ENCODE results near the gene ATP2B1.

The ATP2B1 gene

GRCh38 chr12:89618113-89618862, 90.3 kb downstream of the ATP2B1 start:
- Histone ChIP-seq H3K4me1 (no peaks in the 10 kb centered on the region), H3K27me3 (ENCODE audit: low read depth) (no peaks in the 10 kb centered on the region), H3K4me3 (no peak overlapping the region), H3K9me3 (no peaks in the 10 kb centered on the region), H3K36me3 (replicated peaks) (no peaks in the 10 kb centered on the region; the same call in 1 of the 2 replicates)
- in situ Hi-C loops (cut with MboI; ENCODE audit: low sequenced_read_pairs): no loop called here
- no peak for DNase-seq (ENCODE audit: low spot score in 2 of 2)

DNA sequence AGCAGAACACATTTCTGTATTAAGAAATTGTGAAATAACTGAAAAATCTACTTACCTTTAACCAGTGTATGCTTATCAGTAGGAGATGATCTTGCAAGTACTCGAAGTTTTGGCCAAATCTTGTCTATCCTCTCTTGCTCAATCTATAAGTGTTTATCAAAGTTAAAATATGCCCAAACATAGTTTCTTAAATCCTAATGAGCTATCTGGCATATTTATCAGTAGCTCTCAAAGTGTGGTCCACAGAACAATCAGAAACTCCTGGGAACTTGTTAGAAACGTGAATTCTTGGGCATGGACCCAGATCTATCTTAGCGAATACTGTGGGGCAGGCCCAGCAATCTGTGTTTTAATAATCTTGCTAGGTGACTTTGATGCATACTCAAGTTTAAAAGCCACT, 98.3 kb downstream of the ATP2B1 start:
- no peaks in the 10 kb centered on the region for H3K9me3 ChIP-seq
- H3K27me3 ChIP-seq (ENCODE audit: low read depth): no peaks in the 10 kb centered on the region
- H3K36me3 ChIP-seq (replicated peaks): peaks cover 6% of the 10 kb centered on the region
- in situ Hi-C loops (cut with MboI; ENCODE audit: low sequenced_read_pairs): no loop called here
- no peak overlapping the region for H3K4me3 ChIP-seq
- no peaks in the 10 kb centered on the region for H3K4me1 ChIP-seq
- no peak for DNase-seq (ENCODE audit: low spot score in 2 of 2)

DNA sequence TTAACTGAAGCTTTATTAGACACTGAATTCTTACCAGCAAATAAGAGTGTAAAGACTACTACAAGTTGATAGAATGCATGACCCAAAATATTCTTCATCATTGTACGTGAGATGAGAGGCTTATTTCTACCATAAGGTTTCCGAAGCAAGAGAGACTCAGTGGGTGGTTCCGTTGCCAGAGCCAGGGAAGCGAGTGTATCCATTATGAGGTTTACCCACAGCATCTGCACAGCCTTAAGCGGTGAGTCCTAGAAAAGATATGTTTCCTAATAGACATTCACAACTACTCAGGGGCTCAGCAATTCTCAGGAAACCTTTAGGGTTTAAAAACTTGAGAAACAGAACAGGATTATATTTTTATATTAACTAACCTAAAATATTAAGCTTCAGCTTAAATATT, 105.0 kb downstream of the ATP2B1 start:
- in situ Hi-C loops (cut with MboI; ENCODE audit: low sequenced_read_pairs): no loop called here
- no peak for DNase-seq (ENCODE audit: low spot score in 2 of 2)
- Histone ChIP-seq H3K27me3 (ENCODE audit: low read depth) (no peaks in the 10 kb centered on the region), H3K4me1 (no peaks in the 10 kb centered on the region), H3K36me3 (replicated peaks) (peaks cover 10% of the 10 kb centered on the region; the same call in 1 of the 2 replicates), H3K4me3 (no peak overlapping the region), H3K9me3 (no peaks in the 10 kb centered on the region)

GRCh38 chr12:89597770-89598169, 110.9 kb downstream of the ATP2B1 start:
- no peak for DNase-seq (ENCODE audit: low spot score in 2 of 2)
- Histone ChIP-seq H3K4me3 (no peak overlapping the region), H3K4me1 (no peaks in the 10 kb centered on the region; the same call in 1 of the 2 replicates), H3K27me3 (ENCODE audit: low read depth) (no peaks in the 10 kb centered on the region), H3K9me3 (no peaks in the 10 kb centered on the region), H3K36me3 (replicated peaks) (0 out of 2 replicates have a peak, but pooled peaks cover 4% of the 10 kb centered on the region)
- in situ Hi-C loops (cut with MboI; ENCODE audit: low sequenced_read_pairs): no loop called here

- Histone ChIP-seq H3K9me3 (no peaks in the 10 kb centered on the region), H3K27me3 (ENCODE audit: low read depth) (no peaks in the 10 kb centered on the region), H3K36me3 (replicated peaks) (0 out of 2 replicates have a peak, but pooled peaks cover 4% of the 10 kb centered on the region), H3K4me1 (no peaks in the 10 kb centered on the region; the same call in 1 of the 2 replicates), H3K4me3 (no peak overlapping the region)
- DNase-seq (ENCODE audit: low spot score in 2 of 2): no peak
- in situ Hi-C loops (cut with MboI; ENCODE audit: low sequenced_read_pairs): no loop called here
Measured at GRCh38 chr12:89597210-89597609, 111.4 kb downstream of the ATP2B1 start.

DNA sequence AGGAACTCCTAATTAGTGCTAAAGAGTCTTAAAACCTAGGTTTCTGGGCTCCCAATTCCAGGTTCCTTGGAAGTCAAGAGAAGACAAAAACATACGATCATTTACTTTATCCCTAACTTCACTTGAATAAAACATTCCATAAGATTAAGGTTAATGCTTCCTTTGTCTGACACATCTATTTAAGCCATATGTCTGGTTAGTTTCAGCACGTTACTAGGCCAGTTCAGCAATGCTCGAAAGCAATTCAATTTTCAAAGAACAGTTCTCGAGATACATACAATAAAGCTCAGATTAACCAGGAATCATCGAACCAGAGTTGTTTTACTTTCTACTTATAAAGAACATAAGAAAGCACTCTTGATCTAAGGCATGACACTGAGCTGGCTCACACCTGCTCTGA, 114.8 kb downstream of the ATP2B1 start:
- Histone ChIP-seq H3K4me3 (no peak overlapping the region), H3K4me1 (no peaks in the 10 kb centered on the region; the same call in 1 of the 2 replicates), H3K36me3 (replicated peaks) (peaks cover 6% of the 10 kb centered on the region; the same call in 1 of the 2 replicates), H3K9me3 (no peaks in the 10 kb centered on the region), H3K27me3 (ENCODE audit: low read depth) (no peaks in the 10 kb centered on the region)
- peak in 1 of 2 experiments; percentile 54 for DNase-seq (ENCODE audit: low spot score in 2 of 2)
- in situ Hi-C loops (cut with MboI; ENCODE audit: low sequenced_read_pairs): no loop called here

DNA sequence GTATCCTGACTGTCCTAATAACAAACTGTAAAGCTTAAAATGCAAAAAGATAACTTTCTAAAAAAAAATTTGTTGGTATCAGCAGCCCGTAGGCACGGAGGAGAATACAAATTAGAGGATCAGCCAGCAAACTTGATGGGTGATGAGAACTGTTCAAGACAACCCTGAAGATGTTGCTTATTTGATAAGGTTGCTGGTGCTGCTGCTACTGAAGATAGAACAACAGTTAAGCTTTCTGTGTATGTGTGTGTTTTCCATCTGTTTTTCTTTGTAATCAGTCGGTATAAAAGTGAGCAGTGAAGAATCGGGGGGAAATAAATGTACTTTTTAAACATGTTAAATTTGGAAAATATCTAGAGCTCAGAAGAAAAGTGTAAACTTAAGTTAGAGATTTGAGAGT, 115.4 kb downstream of the ATP2B1 start:
- Histone ChIP-seq H3K36me3 (replicated peaks) (peaks cover 4% of the 10 kb centered on the region), H3K4me3 (no peak overlapping the region), H3K27me3 (ENCODE audit: low read depth) (no peaks in the 10 kb centered on the region), H3K4me1 (no peaks in the 10 kb centered on the region; the same call in 1 of the 2 replicates), H3K9me3 (no peaks in the 10 kb centered on the region)
- in situ Hi-C loops (cut with MboI; ENCODE audit: low sequenced_read_pairs): no loop called here
- DNase-seq (ENCODE audit: low spot score in 2 of 2): no peak

GRCh38 chr12:89589753-89590152, 118.9 kb downstream of the ATP2B1 start:
- H3K4me1 ChIP-seq: no peaks in the 10 kb centered on the region; the same call in 1 of the 2 replicates
- no peaks in the 10 kb centered on the region for H3K27me3 ChIP-seq (ENCODE audit: low read depth)
- DNase-seq (ENCODE audit: low spot score in 2 of 2): no peak
- no peak overlapping the region for H3K4me3 ChIP-seq
- in situ Hi-C loops (cut with MboI; ENCODE audit: low sequenced_read_pairs): no loop called here
- no peaks in the 10 kb centered on the region for H3K9me3 ChIP-seq
- peaks cover 2% of the 10 kb centered on the region for H3K36me3 ChIP-seq (replicated peaks)

- DNase-seq (ENCODE audit: low spot score in 2 of 2): no peak
- in situ Hi-C loops (cut with MboI; ENCODE audit: low sequenced_read_pairs): no loop called here
- Histone ChIP-seq H3K4me1 (peaks cover 6% of the 10 kb centered on the region; the same call in 1 of the 2 replicates), H3K4me3 (no peak overlapping the region), H3K36me3 (replicated peaks) (no peaks in the 10 kb centered on the region), H3K9me3 (no peaks in the 10 kb centered on the region), H3K27me3 (ENCODE audit: low read depth) (no peaks in the 10 kb centered on the region)
Measured at GRCh38 chr12:89578499-89578898, 130.1 kb downstream of the ATP2B1 start.

GRCh38 chr12:89576572-89577220, 131.9 kb downstream of the ATP2B1 start:
- no peak for DNase-seq (ENCODE audit: low spot score in 2 of 2)
- in situ Hi-C loops (cut with MboI; ENCODE audit: low sequenced_read_pairs): no loop called here

DNA sequence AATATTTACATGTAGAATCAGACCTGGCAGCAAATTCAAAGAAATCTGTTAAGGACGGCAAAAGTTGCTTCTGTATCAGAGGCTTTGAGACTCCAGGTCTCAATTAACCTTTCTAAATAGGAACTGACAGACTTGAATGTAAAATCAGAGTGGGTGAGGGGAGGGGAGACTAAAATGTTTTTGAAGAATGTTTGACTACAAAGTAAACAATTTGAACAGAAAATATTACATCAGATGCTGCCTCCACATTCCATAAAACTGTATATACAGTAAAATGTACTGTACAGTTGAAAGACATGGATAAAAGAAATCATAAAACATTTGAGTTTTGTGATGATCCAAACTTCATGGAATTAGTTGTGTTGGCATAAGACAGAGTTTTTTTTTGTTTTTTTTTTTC, 133.3 kb downstream of the ATP2B1 start:
- H3K27me3 ChIP-seq (ENCODE audit: low read depth): no peaks in the 10 kb centered on the region
- no peak for DNase-seq (ENCODE audit: low spot score in 2 of 2)
- no peaks in the 10 kb centered on the region for H3K9me3 ChIP-seq
- no peak overlapping the region for H3K4me3 ChIP-seq
- in situ Hi-C loops (cut with MboI; ENCODE audit: low sequenced_read_pairs): no loop called here
- H3K4me1 ChIP-seq: peaks cover 6% of the 10 kb centered on the region; the same call in 1 of the 2 replicates
- no peaks in the 10 kb centered on the region for H3K36me3 ChIP-seq (replicated peaks)

More at GRCh38 chr12:89576572-89577220, 131.9 kb downstream of the ATP2B1 start:
- peaks cover 6% of the 10 kb centered on the region; the same call in 1 of the 2 replicates for H3K4me1 ChIP-seq
- no peak overlapping the region for H3K4me3 ChIP-seq
- H3K27me3 ChIP-seq (ENCODE audit: low read depth): no peaks in the 10 kb centered on the region
- H3K9me3 ChIP-seq: no peaks in the 10 kb centered on the region
- no peaks in the 10 kb centered on the region for H3K36me3 ChIP-seq (replicated peaks)

- Histone ChIP-seq H3K27me3 (ENCODE audit: low read depth) (no peaks in the 10 kb centered on the region), H3K36me3 (replicated peaks) (no peaks in the 10 kb centered on the region), H3K9me3 (no peaks in the 10 kb centered on the region), H3K4me3 (no peak overlapping the region), H3K4me1 (peaks cover 6% of the 10 kb centered on the region; the same call in 1 of the 2 replicates)
- in situ Hi-C loops (cut with MboI; ENCODE audit: low sequenced_read_pairs): no loop called here
- no peak for DNase-seq (ENCODE audit: low spot score in 2 of 2)
Measured at GRCh38 chr12:89574736-89575208, 133.9 kb downstream of the ATP2B1 start.

DNA sequence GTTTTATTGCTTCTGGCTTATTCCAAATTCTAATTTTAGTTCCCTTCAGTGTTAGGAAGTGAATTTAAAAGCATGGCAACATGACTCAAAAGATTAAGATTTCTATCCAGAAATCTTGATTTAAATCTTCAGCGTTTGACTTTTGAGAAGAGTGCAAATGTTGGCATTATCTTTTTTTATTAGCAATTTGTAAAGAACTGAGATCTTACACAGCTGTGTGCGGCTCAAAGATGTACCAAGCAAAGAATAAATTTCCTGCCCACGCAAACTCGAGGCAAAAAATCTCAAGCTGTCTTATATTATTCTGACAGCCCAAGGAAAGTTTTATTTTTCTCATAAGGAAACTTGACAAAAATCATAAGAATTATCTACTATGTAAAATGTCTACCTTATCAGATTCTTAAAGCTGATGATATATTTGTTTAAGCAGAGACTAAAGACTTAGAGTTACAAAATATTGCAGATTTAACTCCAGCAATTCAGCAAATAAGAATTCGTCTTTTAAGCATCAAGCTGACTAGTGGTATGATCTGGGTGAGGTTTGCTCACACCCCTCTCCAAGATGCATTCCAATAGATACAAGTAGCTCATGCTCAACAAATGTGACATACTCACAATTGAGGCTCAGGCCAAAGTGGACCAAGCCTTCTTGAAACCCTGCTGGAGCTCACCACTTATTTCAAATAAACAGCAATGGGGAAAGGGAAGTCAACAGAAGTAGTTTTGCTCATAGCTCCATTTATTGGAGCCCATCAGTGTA, 135.4 kb downstream of the ATP2B1 start:
- peaks cover 6% of the 10 kb centered on the region; the same call in 1 of the 2 replicates for H3K4me1 ChIP-seq
- DNase-seq (ENCODE audit: low spot score in 2 of 2): no peak
- no peak overlapping the region for H3K4me3 ChIP-seq
- H3K9me3 ChIP-seq: no peaks in the 10 kb centered on the region
- in situ Hi-C loops (cut with MboI; ENCODE audit: low sequenced_read_pairs): no loop called here
- no peaks in the 10 kb centered on the region for H3K36me3 ChIP-seq (replicated peaks)
- H3K27me3 ChIP-seq (ENCODE audit: low read depth): no peaks in the 10 kb centered on the region
